ENCODE results near the gene MRGPRF. TPM values are rescaled to one million over a fixed set of nuclear protein-coding genes. Genes with fewer than 3 reads are reported as not detected.

MRGPRF gene
- total RNA-seq, 2 experiments from 2014 or later, result not detected

DNA sequence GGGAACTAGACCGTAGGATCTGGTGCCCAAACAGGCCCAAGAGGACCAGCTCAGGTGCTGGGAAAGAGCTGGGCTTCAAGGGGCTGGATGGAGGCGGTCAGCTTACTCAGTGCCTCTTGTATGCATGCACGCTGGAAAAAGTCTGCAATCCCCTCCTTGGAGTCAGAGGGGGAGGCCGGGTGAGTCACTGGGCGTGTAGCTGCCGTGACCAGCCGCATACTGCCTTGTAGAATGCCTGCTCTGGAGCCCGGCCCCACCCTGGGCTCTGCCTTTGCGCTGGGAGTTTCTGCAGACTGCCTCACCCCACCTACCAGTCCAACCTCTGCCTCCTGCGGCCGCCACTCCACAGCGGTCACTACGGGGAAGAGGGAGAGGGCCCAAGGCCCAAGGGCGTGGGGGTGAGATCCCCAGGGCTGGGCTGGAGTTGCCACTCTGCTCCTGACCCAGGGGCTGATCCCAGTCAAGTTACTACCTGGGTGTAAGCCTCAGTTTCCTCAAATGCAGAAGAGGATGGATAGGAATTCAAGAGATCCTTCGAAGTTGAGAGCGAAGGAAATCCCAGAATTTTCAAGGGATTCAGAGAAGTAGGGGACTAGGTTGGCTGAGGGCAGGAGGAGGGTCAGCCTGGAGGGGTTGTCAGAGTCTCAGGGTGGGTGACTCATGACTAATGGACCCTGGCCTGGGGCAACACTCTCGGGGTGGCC is 4.2 kb downstream of the MRGPRF start:
- TF ChIP-seq, protein P1, sequence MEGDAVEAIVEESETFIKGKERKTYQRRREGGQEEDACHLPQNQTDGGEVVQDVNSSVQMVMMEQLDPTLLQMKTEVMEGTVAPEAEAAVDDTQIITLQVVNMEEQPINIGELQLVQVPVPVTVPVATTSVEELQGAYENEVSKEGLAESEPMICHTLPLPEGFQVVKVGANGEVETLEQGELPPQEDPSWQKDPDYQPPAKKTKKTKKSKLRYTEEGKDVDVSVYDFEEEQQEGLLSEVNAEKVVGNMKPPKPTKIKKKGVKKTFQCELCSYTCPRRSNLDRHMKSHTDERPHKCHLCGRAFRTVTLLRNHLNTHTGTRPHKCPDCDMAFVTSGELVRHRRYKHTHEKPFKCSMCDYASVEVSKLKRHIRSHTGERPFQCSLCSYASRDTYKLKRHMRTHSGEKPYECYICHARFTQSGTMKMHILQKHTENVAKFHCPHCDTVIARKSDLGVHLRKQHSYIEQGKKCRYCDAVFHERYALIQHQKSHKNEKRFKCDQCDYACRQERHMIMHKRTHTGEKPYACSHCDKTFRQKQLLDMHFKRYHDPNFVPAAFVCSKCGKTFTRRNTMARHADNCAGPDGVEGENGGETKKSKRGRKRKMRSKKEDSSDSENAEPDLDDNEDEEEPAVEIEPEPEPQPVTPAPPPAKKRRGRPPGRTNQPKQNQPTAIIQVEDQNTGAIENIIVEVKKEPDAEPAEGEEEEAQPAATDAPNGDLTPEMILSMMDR (conservative IDR thresholded peaks at IDR 0.05; ENCODE audit: low read length), result no peak
- no peak for TF ChIP-seq EZH2phosphoT487 (IDR thresholded peaks at IDR 0.05; ENCODE audit: borderline replicate concordance, low read depth, low read length)
- Histone ChIP-seq H3K36me3 (ENCODE audit: insufficient read depth, low read length) (no peaks in the 10 kb centered on the region), H3K27ac (ENCODE audit: low read depth, low read length, poor library complexity, severe bottlenecking) (no peak overlapping the region), H3K4me2 (ENCODE audit: low read length) (no peak overlapping the region), H3K9me3 (ENCODE audit: low read length) (no peaks in the 10 kb centered on the region), H3K79me2 (ENCODE audit: insufficient read depth, low read depth, low read length) (no peaks in the 10 kb centered on the region), H3K4me1 (ENCODE audit: insufficient read depth, low read length, poor library complexity, severe bottlenecking) (peaks cover 6% of the 10 kb centered on the region), H4K20me1 (ENCODE audit: insufficient read depth, low read length) (no peaks in the 10 kb centered on the region), H3K4me3 (ENCODE audit: low read depth, low read length, poor library complexity, severe bottlenecking) (no peak overlapping the region), H3K9me2 (ENCODE audit: insufficient read depth, low read length) (no peaks in the 10 kb centered on the region), H2AFZ (ENCODE audit: low read length) (no peak overlapping the region)
- BruUV-seq (replicated peaks), result no TSS peak
- no peak for DNase-seq (ENCODE audit: low spot score)
- ChIA-PET POLR2A (no interaction called here), CTCF (ENCODE audit: unreplicated experiment) (no interaction called here)
- intact Hi-C loops (cut with micrococcal nuclease; ENCODE audit: unreplicated experiment), result no loop called here

DNA sequence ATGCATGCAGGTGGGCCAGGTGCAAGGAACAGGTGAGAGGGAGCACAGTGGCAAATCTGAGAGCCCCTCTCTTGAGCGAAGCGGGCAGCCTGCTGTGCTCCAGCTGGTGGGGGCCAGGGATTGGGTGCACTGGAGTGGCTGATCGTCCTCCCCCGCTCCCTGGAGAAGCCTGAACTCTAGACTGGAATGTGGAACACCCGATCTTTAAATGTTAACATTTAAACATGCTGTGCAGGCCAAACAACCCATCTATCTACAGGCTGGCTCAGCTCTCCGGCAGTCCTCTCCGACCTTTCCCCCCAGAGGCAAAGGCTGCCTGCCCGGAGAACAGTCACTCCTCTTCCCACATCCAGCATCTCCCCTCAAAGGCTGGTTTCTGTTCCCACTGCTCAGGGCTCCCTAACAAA is 5.1 kb downstream of the MRGPRF start:
- H3K4me2 ChIP-seq (ENCODE audit: low read length), result no peak overlapping the region
- no peak for DNase-seq (ENCODE audit: low spot score)
- no peaks in the 10 kb centered on the region for H3K9me3 ChIP-seq (ENCODE audit: low read length)
- TF ChIP-seq, protein P1 (conservative IDR thresholded peaks at IDR 0.05; ENCODE audit: low read length), result no peak
- no peak for TF ChIP-seq EZH2phosphoT487 (IDR thresholded peaks at IDR 0.05; ENCODE audit: borderline replicate concordance, low read depth, low read length)
- BruUV-seq (replicated peaks), result no TSS peak
- no peaks in the 10 kb centered on the region for H3K79me2 ChIP-seq (ENCODE audit: insufficient read depth, low read depth, low read length)
- H3K9me2 ChIP-seq (ENCODE audit: insufficient read depth, low read length), result no peaks in the 10 kb centered on the region
- H2AFZ ChIP-seq (ENCODE audit: low read length), result no peak overlapping the region
- H3K4me1 ChIP-seq (ENCODE audit: insufficient read depth, low read length, poor library complexity, severe bottlenecking), result peaks cover 6% of the 10 kb centered on the region
- no peaks in the 10 kb centered on the region for H3K36me3 ChIP-seq (ENCODE audit: insufficient read depth, low read length)
- intact Hi-C loops (cut with micrococcal nuclease; ENCODE audit: unreplicated experiment), result no loop called here
- H3K27ac ChIP-seq (ENCODE audit: low read depth, low read length, poor library complexity, severe bottlenecking), result no peak overlapping the region
- H3K4me3 ChIP-seq (ENCODE audit: low read depth, low read length, poor library complexity, severe bottlenecking), result no peak overlapping the region
- CTCF ChIA-PET (ENCODE audit: unreplicated experiment), result no interaction called here
- POLR2A ChIA-PET, result no interaction called here
- H4K20me1 ChIP-seq (ENCODE audit: insufficient read depth, low read length), result no peaks in the 10 kb centered on the region

DNA sequence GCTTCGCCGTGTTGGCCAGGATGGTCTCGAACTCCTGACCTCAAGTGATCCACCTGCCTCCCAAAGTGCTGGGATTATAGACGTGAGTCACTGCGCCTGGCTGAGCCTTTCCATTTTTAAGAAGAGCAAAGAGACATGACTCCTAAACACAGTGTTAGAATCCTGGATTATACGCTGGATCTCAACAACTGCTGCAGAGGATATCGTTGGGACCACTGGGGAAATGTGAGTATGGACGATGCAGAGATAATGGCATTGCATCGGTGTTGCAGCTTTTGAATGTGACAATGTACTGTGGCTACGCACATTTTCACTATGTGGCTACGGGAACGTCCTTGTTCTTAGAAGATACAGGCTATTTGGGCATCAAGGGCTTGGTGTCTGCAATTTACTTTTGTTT is 6.2 kb downstream of the MRGPRF start:
- Histone ChIP-seq H3K79me2 (ENCODE audit: insufficient read depth, low read depth, low read length) (no peaks in the 10 kb centered on the region), H3K36me3 (ENCODE audit: insufficient read depth, low read length) (no peaks in the 10 kb centered on the region), H3K9me2 (ENCODE audit: insufficient read depth, low read length) (no peaks in the 10 kb centered on the region), H3K9me3 (ENCODE audit: low read length) (no peaks in the 10 kb centered on the region), H3K4me2 (ENCODE audit: low read length) (no peak overlapping the region), H3K4me3 (ENCODE audit: low read depth, low read length, poor library complexity, severe bottlenecking) (no peak overlapping the region), H3K4me1 (ENCODE audit: insufficient read depth, low read length, poor library complexity, severe bottlenecking) (peaks cover 6% of the 10 kb centered on the region), H4K20me1 (ENCODE audit: insufficient read depth, low read length) (no peaks in the 10 kb centered on the region), H2AFZ (ENCODE audit: low read length) (no peak overlapping the region), H3K27ac (ENCODE audit: low read depth, low read length, poor library complexity, severe bottlenecking) (no peak overlapping the region)
- no TSS peak for BruUV-seq (replicated peaks)
- ChIA-PET POLR2A (no interaction called here), CTCF (ENCODE audit: unreplicated experiment) (interaction anchor here (0.5 kb wide), 1 partner anchor 22 kb away, joined by 3 read pairs; no protein-coding TSS in a partner anchor)
- no peak for TF ChIP-seq EZH2phosphoT487 (IDR thresholded peaks at IDR 0.05; ENCODE audit: borderline replicate concordance, low read depth, low read length)
- TF ChIP-seq, protein P1 (conservative IDR thresholded peaks at IDR 0.05; ENCODE audit: low read length), result no peak
- intact Hi-C loops (cut with micrococcal nuclease; ENCODE audit: unreplicated experiment), result no loop called here
- DNase-seq (ENCODE audit: low spot score), result no peak
